ENCODE measurements around the gene VWA5A. TPM values are rescaled to one million over a fixed set of nuclear protein-coding genes. Genes with fewer than 3 reads are reported as not detected.

VWA5A gene
- total and polyA plus RNA-seq, 2 of the 13 experiments (the other 11 are each of a cell fraction or from before 2014, with no cell fraction given), result 1.3 to 1.8 TPM

GRCh38 chr11:124119103-124119502, 3.9 kb downstream of the VWA5A start:
- no peaks in the 10 kb centered on the region for H4K20me1 ChIP-seq (ENCODE audit: insufficient read depth, low read length)
- H3K27ac ChIP-seq (ENCODE audit: extremely low read length, insufficient read depth, low read length), result no peak overlapping the region
- intact Hi-C loops (cut with micrococcal nuclease; ENCODE audit: unreplicated experiment), result no loop called here
- no peaks in the 10 kb centered on the region for H3K36me3 ChIP-seq (replicated peaks in 1 of 2; ENCODE audit: control insufficient read depth in 1 of 2, insufficient read depth in 2 of 2, low read length in 2 of 2)
- no peak for FAIRE-seq
- H3K4me3 ChIP-seq (replicated peaks in 1 of 3; ENCODE audit: insufficient read depth in 1 of 3, low read depth in 2 of 3, low read length in 3 of 3), result no peak overlapping the region
- H3K27me3 ChIP-seq (ENCODE audit: control insufficient read depth in 1 of 2, insufficient read depth in 2 of 2, low read length in 2 of 2), result no peaks in the 10 kb centered on the region
- POLR2A ChIA-PET, result no interaction called here
- H3K9ac ChIP-seq (ENCODE audit: insufficient read depth, low read depth, low read length), result no peak overlapping the region
- BruUV-seq (replicated peaks), result no TSS peak
- 2% methylated on average over 2 of the region's 2 CpGs for WGBS (ENCODE audit: low lambda C conversion rate)
- ATAC-seq, result no peak
- in situ Hi-C loops (cut with HindIII; ENCODE audit: extremely low pct_ligation_motif_present, low pct_unique_long_range_greater_than_20kb), result no loop called here
- no peak overlapping the region for H3K4me2 ChIP-seq (ENCODE audit: low read depth, low read length)
- no peaks in the 10 kb centered on the region for H3K79me2 ChIP-seq (ENCODE audit: insufficient read depth, low read length)
- H2AFZ ChIP-seq (ENCODE audit: low read length), result no peak overlapping the region
- no peak for TF ChIP-seq SOX13 (IDR thresholded peaks at IDR 0.05)
- no peak for TF ChIP-seq SOX13 (CRISPR knock-in tag; conservative IDR thresholded peaks at IDR 0.05 in 1 of 2, IDR thresholded peaks at IDR 0.05 in 1 of 2)
- no peak for TF ChIP-seq ZNF629 (CRISPR knock-in tag; conservative IDR thresholded peaks at IDR 0.05)
- TF ChIP-seq TOE1 (CRISPR knock-in tag; IDR thresholded peaks at IDR 0.05), result no peak
- no peak for TF ChIP-seq WIZ (CRISPR knock-in tag; IDR thresholded peaks at IDR 0.05)
- no peak for TF ChIP-seq XBP1 (CRISPR knock-in tag; IDR thresholded peaks at IDR 0.05)
- TF ChIP-seq RNF219 (CRISPR knock-in tag; IDR thresholded peaks at IDR 0.05), result no peak
- H3K4me1 ChIP-seq (ENCODE audit: insufficient read depth, low read length), result peaks cover 16% of the 10 kb centered on the region
- H3K9me3 ChIP-seq (ENCODE audit: low read length), result no peaks in the 10 kb centered on the region
- CTCF ChIA-PET (ENCODE audit: low intra/inter-chr PET ratio, low total read pairs), result no interaction called here
- no peak for DNase-seq (ENCODE audit: low spot score)

GRCh38 chr11:124120891-124121290, 5.6 kb downstream of the VWA5A start:
- Histone ChIP-seq H3K4me2 (ENCODE audit: low read depth, low read length) (no peak overlapping the region), H3K9ac (ENCODE audit: insufficient read depth, low read depth, low read length) (no peak overlapping the region), H3K9me3 (ENCODE audit: low read length) (no peaks in the 10 kb centered on the region), H3K27me3 (ENCODE audit: control insufficient read depth in 1 of 2, insufficient read depth in 2 of 2, low read length in 2 of 2) (no peaks in the 10 kb centered on the region), H3K4me3 (replicated peaks in 1 of 3; ENCODE audit: insufficient read depth in 1 of 3, low read depth in 2 of 3, low read length in 3 of 3) (no peak overlapping the region), H3K36me3 (replicated peaks in 1 of 2; ENCODE audit: control insufficient read depth in 1 of 2, insufficient read depth in 2 of 2, low read length in 2 of 2) (no peaks in the 10 kb centered on the region), H2AFZ (ENCODE audit: low read length) (no peak overlapping the region), H3K79me2 (ENCODE audit: insufficient read depth, low read length) (no peaks in the 10 kb centered on the region), H4K20me1 (ENCODE audit: insufficient read depth, low read length) (no peaks in the 10 kb centered on the region), H3K27ac (ENCODE audit: extremely low read length, insufficient read depth, low read length) (no peak overlapping the region), H3K4me1 (ENCODE audit: insufficient read depth, low read length) (peaks cover 4% of the 10 kb centered on the region; the same call in 1 of the 2 replicates)
- POLR2A ChIA-PET, result no interaction called here
- CTCF ChIA-PET (ENCODE audit: low intra/inter-chr PET ratio, low total read pairs), result no interaction called here
- intact Hi-C loops (cut with micrococcal nuclease; ENCODE audit: unreplicated experiment), result no loop called here
- ATAC-seq (no peak), DNase-seq (ENCODE audit: low spot score) (no peak), FAIRE-seq (no peak)
- BruUV-seq (replicated peaks), result no TSS peak
- WGBS (ENCODE audit: low lambda C conversion rate), result 51% methylated on average over 4 of the region's 4 CpGs
- in situ Hi-C loops (cut with HindIII; ENCODE audit: extremely low pct_ligation_motif_present, low pct_unique_long_range_greater_than_20kb), result no loop called here
- TF ChIP-seq SP4 (CRISPR knock-in tag; IDR thresholded peaks at IDR 0.05), result no peak
- TF ChIP-seq RNF2 (conservative IDR thresholded peaks at IDR 0.05; ENCODE audit: low read depth), result no peak
- no peak for TF ChIP-seq EEA1 (CRISPR knock-in tag; IDR thresholded peaks at IDR 0.05; ENCODE audit: borderline replicate concordance)
- TF ChIP-seq U2AF2 (IDR thresholded peaks at IDR 0.05; ENCODE audit: low read depth, low read length), result no peak
- TF ChIP-seq ZNF775 (CRISPR knock-in tag; IDR thresholded peaks at IDR 0.05; ENCODE audit: borderline replicate concordance), result no peak
- no peak for TF ChIP-seq MTA1 (CRISPR knock-in tag; IDR thresholded peaks at IDR 0.05; ENCODE audit: borderline replicate concordance)
- TF ChIP-seq MAFF (IDR thresholded peaks at IDR 0.05; ENCODE audit: low read depth, low read length), result no peak
- TF ChIP-seq NR0B2 (CRISPR knock-in tag; IDR thresholded peaks at IDR 0.05), result no peak

All from HepG2 (cell line).